Measurements from ENCODE around the gene LRMDA. TPM values are rescaled to one million over a fixed set of nuclear protein-coding genes. Genes with fewer than 3 reads are reported as not detected.

LRMDA gene
- total and polyA plus RNA-seq, 10 of the 15 experiments (the other 5 are each of a cell fraction or from before 2014, with no cell fraction given) = 0.07 to 0.54 (median 0.29) TPM; not detected in 4

DNA sequence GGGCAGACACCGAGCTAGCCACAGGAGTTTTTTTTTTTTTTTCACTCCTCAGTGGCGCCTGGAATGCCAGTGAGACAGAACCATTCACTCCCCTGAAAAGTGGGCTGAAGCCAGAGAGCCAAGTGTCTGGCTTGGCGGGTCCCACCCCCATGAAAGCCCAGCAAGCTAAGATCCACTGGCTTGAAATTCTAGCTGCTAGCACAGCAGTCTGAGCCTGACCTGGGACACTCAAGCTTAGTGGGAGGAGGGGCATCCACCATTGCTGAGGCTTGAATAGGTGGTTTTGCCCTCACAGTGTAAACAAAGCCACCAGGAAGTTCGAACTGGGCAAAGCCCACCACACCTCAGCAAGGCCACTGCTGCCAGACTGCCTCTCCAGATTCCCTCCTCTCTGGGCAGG lies 144.5 kb downstream of the LRMDA start (continued):
- TF ChIP-seq, protein P1, sequence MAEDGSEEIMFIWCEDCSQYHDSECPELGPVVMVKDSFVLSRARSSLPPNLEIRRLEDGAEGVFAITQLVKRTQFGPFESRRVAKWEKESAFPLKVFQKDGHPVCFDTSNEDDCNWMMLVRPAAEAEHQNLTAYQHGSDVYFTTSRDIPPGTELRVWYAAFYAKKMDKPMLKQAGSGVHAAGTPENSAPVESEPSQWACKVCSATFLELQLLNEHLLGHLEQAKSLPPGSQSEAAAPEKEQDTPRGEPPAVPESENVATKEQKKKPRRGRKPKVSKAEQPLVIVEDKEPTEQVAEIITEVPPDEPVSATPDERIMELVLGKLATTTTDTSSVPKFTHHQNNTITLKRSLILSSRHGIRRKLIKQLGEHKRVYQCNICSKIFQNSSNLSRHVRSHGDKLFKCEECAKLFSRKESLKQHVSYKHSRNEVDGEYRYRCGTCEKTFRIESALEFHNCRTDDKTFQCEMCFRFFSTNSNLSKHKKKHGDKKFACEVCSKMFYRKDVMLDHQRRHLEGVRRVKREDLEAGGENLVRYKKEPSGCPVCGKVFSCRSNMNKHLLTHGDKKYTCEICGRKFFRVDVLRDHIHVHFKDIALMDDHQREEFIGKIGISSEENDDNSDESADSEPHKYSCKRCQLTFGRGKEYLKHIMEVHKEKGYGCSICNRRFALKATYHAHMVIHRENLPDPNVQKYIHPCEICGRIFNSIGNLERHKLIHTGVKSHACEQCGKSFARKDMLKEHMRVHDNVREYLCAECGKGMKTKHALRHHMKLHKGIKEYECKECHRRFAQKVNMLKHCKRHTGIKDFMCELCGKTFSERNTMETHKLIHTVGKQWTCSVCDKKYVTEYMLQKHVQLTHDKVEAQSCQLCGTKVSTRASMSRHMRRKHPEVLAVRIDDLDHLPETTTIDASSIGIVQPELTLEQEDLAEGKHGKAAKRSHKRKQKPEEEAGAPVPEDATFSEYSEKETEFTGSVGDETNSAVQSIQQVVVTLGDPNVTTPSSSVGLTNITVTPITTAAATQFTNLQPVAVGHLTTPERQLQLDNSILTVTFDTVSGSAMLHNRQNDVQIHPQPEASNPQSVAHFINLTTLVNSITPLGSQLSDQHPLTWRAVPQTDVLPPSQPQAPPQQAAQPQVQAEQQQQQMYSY (CRISPR knock-in tag; IDR thresholded peaks at IDR 0.05) = no peak
- TF ChIP-seq ATF7 (IDR thresholded peaks at IDR 0.05; ENCODE audit: low read depth) = no peak
- TF ChIP-seq ZNF274 (IDR thresholded peaks at IDR 0.05; ENCODE audit: insufficient read depth, insufficient read length) = no peak

DNA sequence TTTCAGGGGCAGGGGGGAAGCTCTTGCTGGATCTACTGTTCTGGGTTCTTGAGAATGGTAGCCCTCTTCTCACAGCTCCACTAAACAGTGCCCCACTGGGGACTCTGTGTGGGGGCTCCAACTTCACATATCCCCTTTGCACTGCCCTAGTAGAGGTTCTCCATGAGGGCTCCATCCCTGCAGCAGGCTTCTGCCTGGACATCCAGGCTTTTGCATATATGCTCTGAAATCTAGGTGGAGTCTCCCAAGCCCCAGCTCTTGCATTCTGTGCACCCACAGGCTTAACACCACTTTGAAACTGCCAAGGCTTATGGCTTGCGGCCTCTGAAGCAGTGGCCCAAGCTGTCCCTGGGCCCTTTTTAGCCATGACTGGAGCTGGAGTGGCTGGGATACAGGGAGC lies 150.7 kb downstream of the LRMDA start:
- Histone ChIP-seq H3K27ac (ENCODE audit: control insufficient read depth, insufficient read depth) (no peak overlapping the region), H3K36me3 (ENCODE audit: control insufficient read depth in 2 of 2, insufficient read depth in 2 of 2, low read length in 1 of 2) (no peaks in the 10 kb centered on the region), H4K20me1 (ENCODE audit: control insufficient read depth, insufficient read depth) (no peaks in the 10 kb centered on the region), H3K4me1 (ENCODE audit: control insufficient read depth, insufficient read depth, low read length) (no peaks in the 10 kb centered on the region), H3K79me2 (ENCODE audit: control insufficient read depth, insufficient read depth, low read length) (no peaks in the 10 kb centered on the region), H3K9me3 (replicated peaks; ENCODE audit: control insufficient read depth, insufficient read depth, low read length) (peaks cover 3% of the 10 kb centered on the region; the same call in 1 of the 3 replicates), H2AFZ (ENCODE audit: control insufficient read depth, low read depth, low read length) (no peak overlapping the region), H3K4me2 (ENCODE audit: control insufficient read depth, insufficient read depth) (no peak overlapping the region), H3K4me3 (no peak overlapping the region), H3K9ac (ENCODE audit: control insufficient read depth, insufficient read depth, low read length) (no peak overlapping the region), H3K27me3 (replicated peaks in 1 of 2; ENCODE audit: control insufficient read depth in 2 of 2, insufficient read depth in 2 of 2, low read length in 1 of 2) (no peaks in the 10 kb centered on the region)
- ATAC-seq (no peak), FAIRE-seq (no peak), DNase-seq (ENCODE audit: low read depth, low spot score) (no peak)
- SMC1A ChIA-PET (ENCODE audit: uncharacterized antibody, unreplicated experiment) = interaction anchor here (0.6 kb wide), 1 partner anchor 10 kb away, joined by 3 read pairs; no protein-coding TSS in a partner anchor
- in situ Hi-C loops (cut with MboI) = no loop called here
- RAD21 ChIA-PET (ENCODE audit: unreplicated experiment) = no interaction called here
- no TSS peak for BruUV-seq (replicated peaks)
- WGBS (ENCODE audit: insufficient coverage, insufficient replicate concordance, low lambda C conversion rate, missing lambda C conversion rate) = 93% methylated on average over 1 of the region's 1 CpG
- POLR2A ChIA-PET = no interaction called here
- intact Hi-C loops (cut with micrococcal nuclease; ENCODE audit: unreplicated experiment) = no loop called here
- CTCF ChIA-PET = interaction anchor here (0.6 to 1.6 kb wide), 3 partner anchors 8 to 68 kb away, joined by 3 read pairs; no protein-coding TSS in a partner anchor
- TF ChIP-seq BCL11A (IDR thresholded peaks at IDR 0.05; ENCODE audit: low read depth, low read length) (no peak), STAT1 (conservative IDR thresholded peaks at IDR 0.05) (no peak), POLR2AphosphoS5 (IDR thresholded peaks at IDR 0.05; ENCODE audit: low read length) (no peak), LARP7 (IDR thresholded peaks at IDR 0.05) (no peak), TBL1XR1 (IDR thresholded peaks at IDR 0.05; ENCODE audit: low read depth, low read length) (no peak), POLR2A (IDR thresholded peaks at IDR 0.05; ENCODE audit: low read depth, low read length) (no peak), ZZZ3 (IDR thresholded peaks at IDR 0.05; ENCODE audit: control insufficient read depth, insufficient read length, low read depth) (no peak), KDM1A (IDR thresholded peaks at IDR 0.05; ENCODE audit: borderline replicate concordance) (no peak)
- TF ChIP-seq, protein P2, sequence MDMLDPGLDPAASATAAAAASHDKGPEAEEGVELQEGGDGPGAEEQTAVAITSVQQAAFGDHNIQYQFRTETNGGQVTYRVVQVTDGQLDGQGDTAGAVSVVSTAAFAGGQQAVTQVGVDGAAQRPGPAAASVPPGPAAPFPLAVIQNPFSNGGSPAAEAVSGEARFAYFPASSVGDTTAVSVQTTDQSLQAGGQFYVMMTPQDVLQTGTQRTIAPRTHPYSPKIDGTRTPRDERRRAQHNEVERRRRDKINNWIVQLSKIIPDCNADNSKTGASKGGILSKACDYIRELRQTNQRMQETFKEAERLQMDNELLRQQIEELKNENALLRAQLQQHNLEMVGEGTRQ (IDR thresholded peaks at IDR 0.05; ENCODE audit: borderline replicate concordance, low read depth, low read length) = no peak
- TF ChIP-seq, protein P3, sequence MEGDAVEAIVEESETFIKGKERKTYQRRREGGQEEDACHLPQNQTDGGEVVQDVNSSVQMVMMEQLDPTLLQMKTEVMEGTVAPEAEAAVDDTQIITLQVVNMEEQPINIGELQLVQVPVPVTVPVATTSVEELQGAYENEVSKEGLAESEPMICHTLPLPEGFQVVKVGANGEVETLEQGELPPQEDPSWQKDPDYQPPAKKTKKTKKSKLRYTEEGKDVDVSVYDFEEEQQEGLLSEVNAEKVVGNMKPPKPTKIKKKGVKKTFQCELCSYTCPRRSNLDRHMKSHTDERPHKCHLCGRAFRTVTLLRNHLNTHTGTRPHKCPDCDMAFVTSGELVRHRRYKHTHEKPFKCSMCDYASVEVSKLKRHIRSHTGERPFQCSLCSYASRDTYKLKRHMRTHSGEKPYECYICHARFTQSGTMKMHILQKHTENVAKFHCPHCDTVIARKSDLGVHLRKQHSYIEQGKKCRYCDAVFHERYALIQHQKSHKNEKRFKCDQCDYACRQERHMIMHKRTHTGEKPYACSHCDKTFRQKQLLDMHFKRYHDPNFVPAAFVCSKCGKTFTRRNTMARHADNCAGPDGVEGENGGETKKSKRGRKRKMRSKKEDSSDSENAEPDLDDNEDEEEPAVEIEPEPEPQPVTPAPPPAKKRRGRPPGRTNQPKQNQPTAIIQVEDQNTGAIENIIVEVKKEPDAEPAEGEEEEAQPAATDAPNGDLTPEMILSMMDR (IDR thresholded peaks at IDR 0.05 in 2 of 3, conservative IDR thresholded peaks at IDR 0.05 in 1 of 3; ENCODE audit: control insufficient read depth in 2 of 3, extremely low read depth in 1 of 3, insufficient read depth in 1 of 3, low read depth in 3 of 3, low read length in 3 of 3) = no peak
- TF ChIP-seq, protein P4, sequence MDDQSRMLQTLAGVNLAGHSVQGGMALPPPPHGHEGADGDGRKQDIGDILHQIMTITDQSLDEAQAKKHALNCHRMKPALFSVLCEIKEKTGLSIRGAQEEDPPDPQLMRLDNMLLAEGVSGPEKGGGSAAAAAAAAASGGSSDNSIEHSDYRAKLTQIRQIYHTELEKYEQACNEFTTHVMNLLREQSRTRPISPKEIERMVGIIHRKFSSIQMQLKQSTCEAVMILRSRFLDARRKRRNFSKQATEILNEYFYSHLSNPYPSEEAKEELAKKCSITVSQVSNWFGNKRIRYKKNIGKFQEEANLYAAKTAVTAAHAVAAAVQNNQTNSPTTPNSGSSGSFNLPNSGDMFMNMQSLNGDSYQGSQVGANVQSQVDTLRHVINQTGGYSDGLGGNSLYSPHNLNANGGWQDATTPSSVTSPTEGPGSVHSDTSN (IDR thresholded peaks at IDR 0.05; ENCODE audit: insufficient replicate concordance, low read depth, low read length) = no peak
- TF ChIP-seq, protein P5, sequence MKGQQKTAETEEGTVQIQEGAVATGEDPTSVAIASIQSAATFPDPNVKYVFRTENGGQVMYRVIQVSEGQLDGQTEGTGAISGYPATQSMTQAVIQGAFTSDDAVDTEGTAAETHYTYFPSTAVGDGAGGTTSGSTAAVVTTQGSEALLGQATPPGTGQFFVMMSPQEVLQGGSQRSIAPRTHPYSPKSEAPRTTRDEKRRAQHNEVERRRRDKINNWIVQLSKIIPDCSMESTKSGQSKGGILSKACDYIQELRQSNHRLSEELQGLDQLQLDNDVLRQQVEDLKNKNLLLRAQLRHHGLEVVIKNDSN (IDR thresholded peaks at IDR 0.05; ENCODE audit: borderline replicate concordance, extremely low read length, insufficient read depth, low read depth, low read length) = no peak

Data from GM12878 (cell line).